RWPE1 (cell line): Measurements from ENCODE around the gene DNAAF6.

ENCODE experiments used
- CTCF ChIA-PET: fragments of 350-600 bp; sonication (Branson Sonifier 250); formaldehyde crosslinking; extraction: SDS; loops from one replicate; lab custom pipeline; 2021; lab: Yijun Ruan, JAX
- POLR2A ChIA-PET: fragments of 400-600 bp; formaldehyde crosslinking; extraction: SDS; loops from one replicate; lab custom pipeline; 2020; ENCODE audit warnings: antibody characterized with exemption; ENCODE audit not compliant: low non-redundant PET; lab: Yijun Ruan, JAX
- DNase-seq: peaks from one replicate; pipeline ENCODE4 v3.0.0; 2012; ENCODE audit warnings: low spot score
- H3K27ac ChIP-seq: fragments of 450-650 bp; 2 replicates; pipeline ENCODE4 v1.5.1; 2017
- CTCF ChIP-seq: fragments of 450-650 bp; conservative IDR thresholded peaks from 2 replicates; pipeline ENCODE4 v1.5.1; 2017; ENCODE audit warnings: low read depth, mild to moderate bottlenecking

Gene DNAAF6

GRCh38 chrX:107288676-107289075 lies 82.3 kb downstream of the DNAAF6 start:
- TF ChIP-seq CTCF = no peak
- ChIA-PET POLR2A (no interaction called here), CTCF (interaction anchor here (0.5 to 0.6 kb wide), 2 partner anchors 11 to 482 kb away, joined by 3 to 4 read pairs; no protein-coding TSS in a partner anchor)
- H3K27ac ChIP-seq = no peak overlapping the region
- DNase-seq = no peak

- POLR2A ChIA-PET = no interaction called here
- no peak overlapping the region for H3K27ac ChIP-seq
- no peak for DNase-seq
- CTCF ChIA-PET = no interaction called here
- TF ChIP-seq CTCF = no peak
These were observed 83.6 kb downstream of the DNAAF6 start for GRCh38 chrX:107290019-107290418.

GRCh38 chrX:107293056-107293455 lies 86.6 kb downstream of the DNAAF6 start:
- H3K27ac ChIP-seq = no peak overlapping the region
- ChIA-PET CTCF (no interaction called here), POLR2A (no interaction called here)
- no peak for TF ChIP-seq CTCF
- DNase-seq = no peak
